ENCODE measurements around the gene MAPRE2.

The MAPRE2 gene

DNA sequence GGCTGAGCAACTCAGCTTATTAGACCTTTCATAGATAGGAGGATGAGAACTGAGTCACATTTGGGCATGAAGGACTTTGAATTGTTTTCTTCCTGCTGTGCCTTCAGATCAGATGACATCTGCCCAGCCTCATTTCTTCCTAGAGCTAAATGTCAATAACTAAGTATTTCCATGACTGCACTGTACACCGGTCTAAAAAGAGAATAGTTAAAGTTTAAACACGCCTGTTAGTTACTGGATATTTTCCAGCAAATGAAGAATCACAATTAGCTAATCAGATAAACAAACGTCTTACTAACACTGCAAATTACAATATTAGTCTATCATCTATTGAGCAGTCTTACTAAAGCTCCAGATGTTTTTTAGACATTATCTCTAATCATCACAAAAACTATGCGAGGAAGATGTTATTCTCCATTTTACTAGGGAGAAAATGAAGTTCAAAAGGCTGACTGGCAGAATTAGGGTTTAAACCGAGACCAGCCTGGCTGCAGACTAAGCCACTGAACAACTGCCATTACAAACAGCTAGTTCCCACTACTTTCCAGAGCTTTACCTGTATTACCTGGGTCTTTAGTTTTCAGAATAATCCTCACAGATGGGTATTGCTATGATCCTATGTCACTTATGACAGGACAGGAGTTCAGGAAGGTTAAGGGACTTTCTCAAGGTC lies 130.2 kb downstream of the MAPRE2 start:
- Histone ChIP-seq H3K9me3 (no peaks in the 10 kb centered on the region), H3K4me1 (no peaks in the 10 kb centered on the region), H3K36me3 (no peaks in the 10 kb centered on the region), H3K4me3 (ENCODE audit: low read depth, low read length) (no peak overlapping the region), H3K27me3 (no peaks in the 10 kb centered on the region)
- TF ChIP-seq, protein P1, sequence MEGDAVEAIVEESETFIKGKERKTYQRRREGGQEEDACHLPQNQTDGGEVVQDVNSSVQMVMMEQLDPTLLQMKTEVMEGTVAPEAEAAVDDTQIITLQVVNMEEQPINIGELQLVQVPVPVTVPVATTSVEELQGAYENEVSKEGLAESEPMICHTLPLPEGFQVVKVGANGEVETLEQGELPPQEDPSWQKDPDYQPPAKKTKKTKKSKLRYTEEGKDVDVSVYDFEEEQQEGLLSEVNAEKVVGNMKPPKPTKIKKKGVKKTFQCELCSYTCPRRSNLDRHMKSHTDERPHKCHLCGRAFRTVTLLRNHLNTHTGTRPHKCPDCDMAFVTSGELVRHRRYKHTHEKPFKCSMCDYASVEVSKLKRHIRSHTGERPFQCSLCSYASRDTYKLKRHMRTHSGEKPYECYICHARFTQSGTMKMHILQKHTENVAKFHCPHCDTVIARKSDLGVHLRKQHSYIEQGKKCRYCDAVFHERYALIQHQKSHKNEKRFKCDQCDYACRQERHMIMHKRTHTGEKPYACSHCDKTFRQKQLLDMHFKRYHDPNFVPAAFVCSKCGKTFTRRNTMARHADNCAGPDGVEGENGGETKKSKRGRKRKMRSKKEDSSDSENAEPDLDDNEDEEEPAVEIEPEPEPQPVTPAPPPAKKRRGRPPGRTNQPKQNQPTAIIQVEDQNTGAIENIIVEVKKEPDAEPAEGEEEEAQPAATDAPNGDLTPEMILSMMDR (IDR thresholded peaks at IDR 0.05; ENCODE audit: low read depth, low read length), result no peak
- DNase-seq, result no peak

DNA sequence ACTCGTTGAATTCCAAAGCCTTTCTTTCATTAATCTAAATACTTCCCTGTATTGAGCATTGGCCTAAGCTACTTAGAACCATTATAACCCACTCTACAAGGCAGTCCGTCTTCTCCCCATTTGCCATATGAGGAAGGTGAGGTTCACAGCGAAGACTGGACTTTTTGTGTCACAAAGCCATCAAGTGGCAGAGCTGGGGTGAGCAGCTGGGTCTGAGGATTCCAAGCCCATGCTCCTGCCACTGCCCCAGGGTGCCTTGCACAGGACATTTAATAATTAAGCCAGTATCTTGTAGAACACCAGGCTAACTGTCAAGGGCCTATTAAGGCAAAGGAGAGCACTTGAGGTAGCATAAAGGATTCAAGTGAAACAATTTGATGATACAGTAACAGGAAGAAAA lies 130.8 kb downstream of the MAPRE2 start:
- H3K4me3 ChIP-seq (ENCODE audit: low read depth, low read length), result no peak overlapping the region
- TF ChIP-seq, protein P1 (IDR thresholded peaks at IDR 0.05; ENCODE audit: low read depth, low read length), result no peak
- no peaks in the 10 kb centered on the region for H3K27me3 ChIP-seq
- H3K36me3 ChIP-seq, result no peaks in the 10 kb centered on the region
- H3K9me3 ChIP-seq, result no peaks in the 10 kb centered on the region
- no peak for DNase-seq
- no peaks in the 10 kb centered on the region for H3K4me1 ChIP-seq

DNA sequence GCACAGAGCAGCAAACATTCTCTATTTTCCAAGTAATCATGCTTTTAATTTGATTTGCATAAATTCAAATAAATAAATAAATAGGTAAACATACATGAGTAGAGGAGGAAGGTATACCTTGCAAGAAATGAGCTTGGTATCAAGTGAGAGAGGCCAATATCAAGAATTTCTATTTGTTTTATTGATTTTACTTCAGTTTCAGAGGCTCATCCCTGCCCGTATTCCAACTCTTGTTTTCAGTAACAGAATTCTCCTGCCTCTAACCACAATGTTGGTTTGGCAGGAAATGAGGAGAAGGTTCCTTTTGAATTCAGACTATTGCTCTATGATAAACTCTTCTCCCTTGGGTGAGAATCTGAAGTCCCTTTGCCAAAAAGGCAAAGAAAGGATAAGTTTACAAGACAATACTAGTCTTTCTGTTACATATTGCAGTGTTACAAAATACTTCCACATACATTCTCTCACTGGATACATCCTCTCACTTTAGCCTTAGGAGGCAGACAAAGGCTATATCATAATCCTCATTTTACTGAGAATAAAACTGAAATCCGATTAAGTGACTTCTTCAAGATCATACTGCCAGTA lies 131.3 kb downstream of the MAPRE2 start:
- DNase-seq, result no peak
- H3K27me3 ChIP-seq, result no peaks in the 10 kb centered on the region
- TF ChIP-seq, protein P1 (IDR thresholded peaks at IDR 0.05; ENCODE audit: low read depth, low read length), result no peak
- no peaks in the 10 kb centered on the region for H3K4me1 ChIP-seq
- no peaks in the 10 kb centered on the region for H3K36me3 ChIP-seq
- H3K4me3 ChIP-seq (ENCODE audit: low read depth, low read length), result no peak overlapping the region
- H3K9me3 ChIP-seq, result no peaks in the 10 kb centered on the region

DNA sequence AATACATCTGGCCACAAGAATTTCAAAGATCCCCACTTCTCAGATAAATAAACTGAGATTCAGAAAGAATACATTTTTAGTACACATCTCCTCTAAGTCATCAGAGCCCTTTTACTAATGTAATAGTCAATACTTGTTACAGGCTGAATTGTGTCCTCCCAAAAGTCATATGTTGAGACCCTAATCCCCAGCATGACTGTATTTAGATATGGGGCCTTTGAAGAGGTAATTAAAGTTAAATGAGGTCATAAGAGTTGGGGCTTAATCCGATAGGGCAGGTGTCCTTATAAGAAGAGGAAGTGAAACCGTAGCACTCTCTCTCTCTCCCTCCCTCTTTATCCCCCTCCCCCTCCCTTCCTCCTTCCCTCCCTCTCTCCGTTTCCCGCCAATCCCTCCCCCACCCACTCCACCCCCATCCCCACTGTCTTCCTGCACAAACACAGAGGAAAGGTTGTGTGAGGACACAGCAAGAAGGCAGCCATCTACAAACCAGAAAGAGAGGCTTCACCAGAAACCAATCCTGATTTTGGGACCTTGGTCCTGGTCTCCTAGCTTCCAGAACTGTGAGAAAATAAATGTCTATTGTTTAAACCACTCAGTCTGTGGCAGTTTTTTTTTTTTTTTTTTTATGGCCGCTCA lies 133.0 kb downstream of the MAPRE2 start:
- no peaks in the 10 kb centered on the region for H3K4me1 ChIP-seq
- no peaks in the 10 kb centered on the region for H3K27me3 ChIP-seq
- H3K9me3 ChIP-seq, result no peaks in the 10 kb centered on the region
- TF ChIP-seq, protein P1 (IDR thresholded peaks at IDR 0.05; ENCODE audit: low read depth, low read length), result no peak
- no peaks in the 10 kb centered on the region for H3K36me3 ChIP-seq
- no peak for DNase-seq
- H3K4me3 ChIP-seq (ENCODE audit: low read depth, low read length), result no peak overlapping the region

DNA sequence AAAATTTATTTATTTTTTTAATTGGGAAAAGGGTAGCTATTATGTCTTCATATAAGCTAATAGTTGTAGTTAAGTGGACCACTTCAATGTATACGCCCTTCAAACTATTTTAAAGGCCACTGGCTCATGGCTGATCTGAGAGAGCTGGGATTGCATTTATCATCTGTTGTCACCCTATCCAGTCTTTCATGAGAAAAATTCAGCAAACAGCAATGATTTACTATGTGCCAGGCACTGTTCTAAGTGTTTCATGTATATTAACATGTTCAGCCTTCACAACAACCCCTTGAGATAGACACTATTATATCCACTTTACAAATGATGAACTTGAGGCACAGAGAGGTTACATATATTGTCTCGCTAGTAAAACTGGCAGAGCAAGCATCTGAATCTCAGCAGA lies 133.5 kb downstream of the MAPRE2 start:
- TF ChIP-seq, protein P1 (IDR thresholded peaks at IDR 0.05; ENCODE audit: low read depth, low read length), result no peak
- Histone ChIP-seq H3K4me1 (no peaks in the 10 kb centered on the region), H3K9me3 (no peaks in the 10 kb centered on the region), H3K27me3 (no peaks in the 10 kb centered on the region), H3K36me3 (no peaks in the 10 kb centered on the region), H3K4me3 (ENCODE audit: low read depth, low read length) (no peak overlapping the region)
- DNase-seq, result no peak

DNA sequence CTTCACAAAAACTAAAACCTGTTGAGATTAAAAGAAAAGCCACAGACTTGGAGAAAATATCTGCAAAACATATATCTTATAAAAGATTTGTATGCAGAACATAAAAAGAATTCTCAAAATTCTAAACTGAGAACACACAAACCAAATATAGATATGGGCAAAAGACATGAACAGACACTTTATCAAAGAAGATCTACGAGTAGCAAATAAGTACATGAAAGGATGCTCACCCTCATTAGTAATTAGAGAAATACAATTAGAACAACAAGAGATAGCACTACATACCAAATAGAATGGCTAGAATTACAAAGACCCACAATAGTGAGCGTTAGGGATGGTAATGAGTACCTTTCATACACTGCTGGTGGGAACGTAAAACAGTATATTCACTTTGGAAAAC lies 135.7 kb downstream of the MAPRE2 start:
- H3K4me1 ChIP-seq, result no peaks in the 10 kb centered on the region
- TF ChIP-seq, protein P1 (IDR thresholded peaks at IDR 0.05; ENCODE audit: low read depth, low read length), result no peak

More for the DNA sequence above, 135.7 kb downstream of the MAPRE2 start:
- H3K27me3 ChIP-seq, result no peaks in the 10 kb centered on the region
- DNase-seq, result no peak
- H3K9me3 ChIP-seq, result no peaks in the 10 kb centered on the region
- no peaks in the 10 kb centered on the region for H3K36me3 ChIP-seq
- no peak overlapping the region for H3K4me3 ChIP-seq (ENCODE audit: low read depth, low read length)

All from BE2C (cell line).